Esophagus muscularis mucosa (tissue), 4 donors: ENCODE measurements around the gene SIK2. TPM values are rescaled to one million over a fixed set of nuclear protein-coding genes. Genes with fewer than 3 reads are reported as not detected.

Experiments
- DNase-seq: peaks from one replicate; pipeline ENCODE4 v3.0.0-alpha.2; 2017; ENCODE audit errors: extremely low spot score
- H3K27ac ChIP-seq, 4 donors: fragments of 200-600 bp; sonication (generic); replicated peaks in 1 of 4; 1 replicate in 3 of 4; 2 replicates in 1 of 4; pipeline ENCODE4 v1.5.1; 2016 to 2019; ENCODE audit warnings: mild to moderate bottlenecking in 1 of 4
- H3K27me3 ChIP-seq, 4 donors: fragments of 200-600 bp; sonication (generic); one replicate each; pipeline versions ENCODE4 v1.5.1 to v1.6.0; 2016 to 2019
- H3K36me3 ChIP-seq, 4 donors: fragments of 200-600 bp; sonication (generic); one replicate each; pipeline ENCODE4 v1.5.1; 2016 to 2019
- H3K4me1 ChIP-seq, 4 donors: fragments of 200-600 bp; sonication (generic); one replicate each; pipeline ENCODE4 v1.5.1; 2016 to 2019
- H3K4me3 ChIP-seq, 4 donors: fragments of 200-600 bp; sonication (generic); 1 replicate in 2 of 4; 2 replicates in 2 of 4; pipeline ENCODE4 v1.5.1; 2016 to 2019; ENCODE audit warnings: mild to moderate bottlenecking in 4 of 4, moderate library complexity in 1 of 4
- H3K9me3 ChIP-seq, 4 donors: fragments of 200-600 bp; sonication (generic); 1 replicate in 3 of 4; 2 replicates in 1 of 4; pipeline ENCODE4 v1.5.1; 2016 to 2019
- EP300 ChIP-seq: sonication (generic); formaldehyde crosslinking; IDR thresholded peaks from one replicate; pipeline ENCODE4 v1.6.1; 2017; ENCODE audit warnings: antibody characterized with exemption
- POLR2A ChIP-seq: fragments of 450-650 bp; IDR thresholded peaks from one replicate; pipeline ENCODE4 v1.6.1; 2017; ENCODE audit warnings: antibody characterized with exemption, moderate library complexity, mild to moderate bottlenecking, low read depth
- POLR2AphosphoS5 ChIP-seq, 2 donors: sonication (generic); formaldehyde crosslinking; IDR thresholded peaks; one replicate each; pipeline ENCODE4 v1.6.1; 2017; ENCODE audit warnings: antibody characterized with exemption in 2 of 2
- WGBS: methylation state at CpG from one replicate; pipeline ENCODE4 v1.1.5; 2018; 5-methylcytosine and 5-hydroxymethylcytosine counted together
- intact Hi-C: fragments of 100-400 bp; cut with DNase I; formaldehyde crosslinking; loops from one replicate; pipeline ENCODE4 v1.15.1; 2023
- total RNA-seq, 4 donors: library from RNA; depleted of rRNA; stranded (reverse); fragments of >200 nt; gene quantifications; one replicate each; pipeline versions ENCODE4 v1.1.0 to v1.2.1, GENCODE V29; 2016
- TF ChIP-seq, protein P1 (sequence below), 3 experiments: fragments of 200-600 bp in 2 of 3; fragments of 450-650 bp in 1 of 3; sonication (generic) in 2 of 3; IDR thresholded peaks; one replicate each; pipeline ENCODE4 v1.5.1; 2017 to 2019; ENCODE audit warnings: antibody characterized with exemption in 3 of 3, mild to moderate bottlenecking in 2 of 3, moderate library complexity in 1 of 3

SIK2 gene
- total RNA-seq, 4 donors from 2014 or later = 14.5 to 22.1 (median 17.4) TPM

DNA sequence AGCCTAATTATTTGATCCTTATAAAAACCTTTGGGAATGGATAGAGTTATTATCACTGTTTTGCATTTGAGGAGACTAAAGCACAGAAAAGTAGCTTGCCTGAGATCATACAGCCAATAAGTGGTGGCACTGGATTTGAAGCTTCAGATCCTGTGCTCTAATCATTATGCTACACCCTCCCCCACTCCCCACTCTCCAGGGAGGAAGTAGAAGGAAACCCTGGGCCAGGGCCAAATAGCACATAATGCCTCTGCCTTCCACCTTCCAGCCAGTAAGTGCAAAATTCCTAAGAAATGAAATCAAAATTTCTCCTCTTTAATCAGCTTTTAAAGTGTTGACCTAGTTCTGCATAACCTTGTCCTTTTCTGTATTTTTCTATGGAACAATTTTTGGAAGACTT, 61.6 kb downstream of the SIK2 start:
- no peaks in the 10 kb centered on the region for H3K27me3 ChIP-seq
- no peak overlapping the region for H3K4me3 ChIP-seq
- H3K9me3 ChIP-seq = no peaks in the 10 kb centered on the region
- intact Hi-C loops = no loop called here
- peaks cover 0 to 4% (median 0%) of the 10 kb centered on the region in 4 donors for H3K36me3 ChIP-seq
- no peak for DNase-seq
- peaks cover 11 to 17% (median 12%) of the 10 kb centered on the region in 4 donors for H3K4me1 ChIP-seq
- TF ChIP-seq POLR2AphosphoS5 (IDR thresholded peaks at IDR 0.05) = no peak
- TF ChIP-seq, protein P1, sequence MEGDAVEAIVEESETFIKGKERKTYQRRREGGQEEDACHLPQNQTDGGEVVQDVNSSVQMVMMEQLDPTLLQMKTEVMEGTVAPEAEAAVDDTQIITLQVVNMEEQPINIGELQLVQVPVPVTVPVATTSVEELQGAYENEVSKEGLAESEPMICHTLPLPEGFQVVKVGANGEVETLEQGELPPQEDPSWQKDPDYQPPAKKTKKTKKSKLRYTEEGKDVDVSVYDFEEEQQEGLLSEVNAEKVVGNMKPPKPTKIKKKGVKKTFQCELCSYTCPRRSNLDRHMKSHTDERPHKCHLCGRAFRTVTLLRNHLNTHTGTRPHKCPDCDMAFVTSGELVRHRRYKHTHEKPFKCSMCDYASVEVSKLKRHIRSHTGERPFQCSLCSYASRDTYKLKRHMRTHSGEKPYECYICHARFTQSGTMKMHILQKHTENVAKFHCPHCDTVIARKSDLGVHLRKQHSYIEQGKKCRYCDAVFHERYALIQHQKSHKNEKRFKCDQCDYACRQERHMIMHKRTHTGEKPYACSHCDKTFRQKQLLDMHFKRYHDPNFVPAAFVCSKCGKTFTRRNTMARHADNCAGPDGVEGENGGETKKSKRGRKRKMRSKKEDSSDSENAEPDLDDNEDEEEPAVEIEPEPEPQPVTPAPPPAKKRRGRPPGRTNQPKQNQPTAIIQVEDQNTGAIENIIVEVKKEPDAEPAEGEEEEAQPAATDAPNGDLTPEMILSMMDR (IDR thresholded peaks at IDR 0.05) = no peak
- TF ChIP-seq EP300 = no peak
- TF ChIP-seq POLR2A = no peak
- no peak overlapping the region for H3K27ac ChIP-seq

DNA sequence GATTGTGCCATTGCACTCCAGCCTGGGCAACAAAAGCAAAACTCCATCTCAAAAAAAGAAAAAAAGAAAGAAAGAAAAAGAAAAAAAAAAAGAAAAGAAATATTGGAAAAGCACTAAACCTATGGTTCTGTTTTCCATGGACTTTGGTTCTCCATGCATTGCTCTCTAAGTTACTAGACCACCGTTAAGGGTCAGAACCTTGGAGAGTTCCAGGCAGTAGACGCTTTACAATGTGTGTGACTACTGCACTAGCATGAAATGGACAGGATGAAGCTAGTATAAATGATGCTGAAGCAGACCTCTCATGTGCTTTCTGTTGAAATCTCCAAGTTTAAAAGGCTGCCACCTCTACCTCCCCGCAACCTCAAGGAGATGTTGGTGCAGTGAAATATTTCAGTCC, 63.5 kb downstream of the SIK2 start:
- TF ChIP-seq POLR2A = no peak
- TF ChIP-seq EP300 = no peak
- no peak for DNase-seq
- H3K4me1 ChIP-seq = peaks cover 11 to 13% (median 12%) of the 10 kb centered on the region in 4 donors
- no peaks in the 10 kb centered on the region for H3K9me3 ChIP-seq
- H3K4me3 ChIP-seq = no peak overlapping the region
- WGBS = 62% methylated on average over 3 of the region's 3 CpGs
- H3K27me3 ChIP-seq = no peaks in the 10 kb centered on the region
- peaks cover 0 to 4% (median under 1%) of the 10 kb centered on the region in 4 donors for H3K36me3 ChIP-seq
- intact Hi-C loops = no loop called here
- no peak overlapping the region for H3K27ac ChIP-seq

DNA sequence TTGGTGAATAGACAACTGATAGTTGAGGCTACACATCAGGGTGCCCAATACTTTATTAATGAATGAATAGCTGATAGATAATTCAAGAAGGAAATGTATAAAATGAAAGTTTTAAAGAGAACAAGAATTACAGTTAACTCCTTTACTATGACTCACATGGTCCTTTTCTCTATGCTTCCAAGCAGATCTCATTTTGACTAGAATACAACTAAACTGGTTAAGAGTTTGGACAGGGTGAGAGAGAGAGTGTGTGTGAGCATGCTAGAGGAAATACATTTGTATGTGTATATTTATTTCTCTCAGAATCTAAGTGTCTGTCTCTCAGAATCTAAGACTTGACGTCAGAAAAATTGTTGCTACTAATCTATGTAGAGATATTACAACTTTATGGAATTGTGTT, 66.7 kb downstream of the SIK2 start:
- Histone ChIP-seq H3K9me3 (no peaks in the 10 kb centered on the region), H3K27me3 (no peaks in the 10 kb centered on the region), H3K27ac (no peak overlapping the region), H3K4me1 (peaks cover 0 to 3% (median 3%) of the 10 kb centered on the region in 4 donors), H3K4me3 (no peak overlapping the region), H3K36me3 (peaks cover 6 to 17% (median 16%) of the 10 kb centered on the region in 4 donors)
- no peak for DNase-seq
- TF ChIP-seq EP300 (no peak), POLR2AphosphoS5 (IDR thresholded peaks at IDR 0.05) (no peak), POLR2A (no peak)
- TF ChIP-seq, protein P1 (IDR thresholded peaks at IDR 0.05) = no peak
- 93% methylated on average over 1 of the region's 1 CpG for WGBS
- intact Hi-C loops = no loop called here

DNA sequence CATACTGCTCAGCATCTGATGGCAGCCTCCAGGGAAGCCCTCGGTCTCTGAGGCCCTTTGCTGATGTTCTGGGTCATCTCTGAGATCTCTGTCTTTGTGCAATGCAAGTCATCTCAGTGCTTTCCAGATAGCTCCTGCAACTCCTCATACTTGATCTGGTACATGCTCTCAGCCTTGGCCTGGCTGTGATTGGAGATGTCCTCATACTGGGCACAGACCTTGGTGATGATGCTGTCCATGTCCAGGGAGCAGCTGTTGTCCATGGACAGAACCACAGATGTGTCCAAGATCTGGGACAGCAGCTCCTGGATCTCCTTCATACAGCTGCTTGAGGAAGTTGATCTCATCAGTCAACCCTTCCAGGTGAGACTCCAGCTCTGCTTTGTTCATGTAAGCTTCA, 69.1 kb downstream of the SIK2 start:
- H3K27me3 ChIP-seq = no peaks in the 10 kb centered on the region
- H3K27ac ChIP-seq = no peak overlapping the region
- TF ChIP-seq, protein P1 (IDR thresholded peaks at IDR 0.05) = no peak
- TF ChIP-seq POLR2AphosphoS5 (IDR thresholded peaks at IDR 0.05) (no peak), POLR2A (no peak), EP300 (no peak)
- no peak overlapping the region for H3K4me3 ChIP-seq
- peaks cover 6 to 22% (median 16%) of the 10 kb centered on the region in 4 donors for H3K36me3 ChIP-seq
- no peak for DNase-seq
- intact Hi-C loops = no loop called here
- 100% methylated on average over 1 of the region's 1 CpG for WGBS
- no peaks in the 10 kb centered on the region for H3K9me3 ChIP-seq
- peaks cover 0 to under 1% (median 0%) of the 10 kb centered on the region in 4 donors for H3K4me1 ChIP-seq

DNA sequence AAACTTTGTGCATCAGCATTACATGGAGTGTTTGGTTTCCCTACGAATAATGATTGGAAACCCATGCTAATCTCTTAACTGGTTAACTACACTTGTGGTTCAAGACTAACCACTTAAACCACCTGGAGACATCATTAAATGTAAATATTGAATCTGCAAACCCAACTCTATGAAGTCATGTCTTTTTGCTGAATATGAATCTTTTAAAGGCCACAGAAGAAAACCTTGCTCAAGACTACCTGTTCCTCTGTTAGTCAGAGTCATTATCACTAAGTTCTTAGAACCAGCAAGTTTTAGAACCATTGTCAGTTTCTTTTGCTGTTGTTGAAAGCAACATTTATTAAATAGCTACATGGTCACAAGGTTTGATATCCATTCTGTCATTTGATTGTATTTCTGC, 70.7 kb downstream of the SIK2 start:
- Histone ChIP-seq H3K36me3 (peaks cover 6 to 22% (median 16%) of the 10 kb centered on the region in 4 donors), H3K9me3 (no peaks in the 10 kb centered on the region), H3K4me1 (peaks cover 0 to 9% (median 8%) of the 10 kb centered on the region in 4 donors), H3K27ac (no peak overlapping the region), H3K4me3 (no peak overlapping the region), H3K27me3 (no peaks in the 10 kb centered on the region)
- 100% methylated on average over 1 of the region's 1 CpG for WGBS
- no peak for TF ChIP-seq EP300
- TF ChIP-seq POLR2A = no peak
- TF ChIP-seq, protein P1 (IDR thresholded peaks at IDR 0.05) = no peak
- TF ChIP-seq POLR2AphosphoS5 (IDR thresholded peaks at IDR 0.05) = no peak
- no peak for DNase-seq
- intact Hi-C loops = no loop called here
